NCI-H2196 (cell line): ENCODE measurements around the gene POLR3K.
"Not testable (repeated sequence)": the region's sequence is repeated elsewhere in the genome, so short reads cannot be mapped to it uniquely, and the experiment has no call there.

Experiments
- DNase-seq: peaks from one replicate; lab custom pipeline; 2025; ENCODE audit not compliant: unreplicated experiment; lab: John Stamatoyannopoulos, UW

POLR3K gene

GRCh38 chr16:47234-47633 is 6.2 kb downstream of the POLR3K start:
- DNase-seq = no peak

GRCh38 chr16:46510-46909 is 6.9 kb downstream of the POLR3K start:
- not testable (repeated sequence) for DNase-seq

GRCh38 chr16:45454-45853 is 8.0 kb downstream of the POLR3K start:
- no peak for DNase-seq

- DNase-seq = no peak
Measured at GRCh38 chr16:44655-45054, 8.8 kb downstream of the POLR3K start.

GRCh38 chr16:43294-43693 is 10.1 kb downstream of the POLR3K start:
- DNase-seq = no peak

- no peak for DNase-seq
Measured at GRCh38 chr16:42691-43090, 10.7 kb downstream of the POLR3K start.

GRCh38 chr16:42069-42457 is 11.3 kb downstream of the POLR3K start:
- DNase-seq = no peak

DNA sequence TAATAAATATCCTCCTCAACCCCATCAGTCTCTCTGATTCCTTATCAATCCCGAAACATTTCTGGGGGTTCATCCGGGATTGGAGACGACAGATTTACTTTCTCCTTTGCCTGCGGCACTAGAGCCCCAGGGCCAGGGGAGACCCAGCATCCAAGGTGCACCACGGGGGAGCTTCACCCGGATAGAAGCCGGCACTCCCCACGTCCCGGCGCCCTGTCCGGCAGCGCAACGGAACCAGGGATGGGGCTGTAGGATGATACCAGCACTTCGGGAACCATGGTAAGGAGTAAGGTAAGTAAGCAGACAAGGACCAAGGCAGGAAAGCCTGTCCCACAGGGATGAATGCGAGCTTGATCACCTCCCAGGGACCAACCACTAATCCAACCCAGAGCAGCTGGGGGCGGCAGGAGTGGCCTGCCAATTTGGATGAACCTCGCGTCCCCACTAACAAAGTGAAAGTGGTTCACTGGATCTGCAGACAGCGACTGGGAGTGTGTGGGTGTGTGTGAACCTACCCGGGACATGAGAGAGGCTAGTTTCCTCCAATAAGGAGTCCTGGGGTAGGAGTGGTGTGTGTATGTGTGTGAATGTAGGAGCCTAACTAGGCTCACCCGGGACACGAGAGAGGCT is 11.9 kb downstream of the POLR3K start:
- no peak for DNase-seq

- peak; percentile 79 for DNase-seq
Measured at GRCh38 chr16:38941-39892, 14.2 kb downstream of the POLR3K start.

- not testable (repeated sequence) for DNase-seq
Measured at GRCh38 chr16:38206-38605, 15.2 kb downstream of the POLR3K start.

GRCh38 chr16:37511-37910 is 15.9 kb downstream of the POLR3K start:
- no peak for DNase-seq

DNA sequence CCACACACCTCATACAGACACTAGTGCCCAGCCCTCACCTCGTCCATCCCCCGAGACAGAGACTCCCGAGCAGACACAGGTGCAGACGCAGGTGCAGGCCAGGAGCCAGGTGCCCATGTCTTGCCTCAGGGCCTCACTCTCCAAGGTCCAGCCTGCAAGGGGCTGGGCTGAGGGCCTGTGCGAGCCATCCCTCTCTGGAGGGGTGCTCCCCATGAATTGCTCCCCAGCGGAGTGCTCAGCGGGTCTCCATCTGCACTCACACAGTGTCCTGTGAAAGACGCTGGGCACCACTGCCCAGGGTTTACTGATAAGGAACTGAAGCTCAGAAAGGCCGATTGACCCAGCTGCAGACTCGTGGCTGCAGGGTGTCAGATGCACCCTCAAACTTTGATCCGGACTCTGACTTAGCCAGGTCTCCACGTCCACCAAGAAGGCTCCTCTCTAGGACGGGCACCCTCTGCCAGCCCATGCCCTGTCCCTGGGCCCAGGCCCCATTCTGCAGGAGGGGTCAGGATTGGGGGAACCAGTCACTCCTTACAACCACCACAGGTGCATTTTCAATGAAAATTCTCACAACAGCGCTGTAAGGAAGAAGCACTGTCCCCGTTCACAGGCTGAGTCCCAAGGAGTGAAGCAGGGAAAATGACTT is 16.9 kb downstream of the POLR3K start:
- no peak for DNase-seq

- no peak for DNase-seq
Measured at GRCh38 chr16:35678-36305, 17.6 kb downstream of the POLR3K start.

- no peak for DNase-seq
Measured at GRCh38 chr16:35011-35677, 18.3 kb downstream of the POLR3K start.

DNA sequence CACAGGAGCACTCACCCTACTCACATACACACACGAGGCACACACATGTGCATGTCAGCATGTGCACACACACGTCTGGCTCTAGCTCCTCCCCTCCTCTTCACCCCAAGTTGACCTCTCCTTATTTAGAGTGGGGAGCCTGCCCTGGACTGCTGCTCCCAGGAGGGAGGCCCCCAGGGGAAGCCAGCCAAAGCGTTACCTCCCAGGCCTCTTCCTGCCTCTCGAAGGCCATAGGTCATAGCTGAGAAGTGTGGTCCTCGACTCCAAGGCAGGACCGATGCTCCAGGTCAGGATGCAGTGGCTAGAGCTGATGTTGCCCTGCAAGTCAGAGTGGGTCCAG is 18.8 kb downstream of the POLR3K start:
- DNase-seq = no peak

DNA sequence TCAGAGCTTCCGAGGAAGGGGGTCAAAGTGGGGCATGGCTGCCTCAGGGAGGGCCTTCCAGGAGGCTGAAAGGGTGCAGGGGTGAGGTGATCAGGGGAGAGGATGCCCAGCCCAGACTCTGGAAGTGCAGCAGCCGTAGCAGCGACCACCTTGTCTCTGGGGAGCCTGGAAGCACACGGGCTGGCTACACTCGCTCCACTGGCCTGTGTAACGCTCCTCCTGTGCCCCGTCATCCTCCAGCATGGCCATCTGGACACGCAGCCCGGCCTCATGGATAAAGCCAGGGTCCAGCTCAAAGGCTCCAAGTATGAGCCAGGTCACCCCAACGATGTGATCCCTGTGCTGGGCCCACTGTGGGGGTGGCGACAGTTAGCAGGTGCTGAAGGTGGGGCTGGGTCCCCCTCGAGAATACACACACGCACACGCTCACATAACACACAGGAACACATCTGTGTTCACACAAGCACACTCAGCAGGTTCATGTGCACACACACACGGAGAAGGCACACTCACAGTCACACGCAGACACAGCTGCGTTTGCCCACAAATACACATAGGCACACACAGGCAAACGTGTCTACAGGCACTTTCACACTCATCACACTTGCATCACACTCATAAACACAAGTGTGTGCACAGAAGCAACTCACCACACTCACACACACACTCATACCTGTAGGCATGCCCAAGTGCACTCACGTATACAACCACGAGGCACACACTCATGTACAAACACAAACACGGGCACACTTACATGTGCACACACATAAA is 19.3 kb downstream of the POLR3K start:
- DNase-seq = no peak

DNA sequence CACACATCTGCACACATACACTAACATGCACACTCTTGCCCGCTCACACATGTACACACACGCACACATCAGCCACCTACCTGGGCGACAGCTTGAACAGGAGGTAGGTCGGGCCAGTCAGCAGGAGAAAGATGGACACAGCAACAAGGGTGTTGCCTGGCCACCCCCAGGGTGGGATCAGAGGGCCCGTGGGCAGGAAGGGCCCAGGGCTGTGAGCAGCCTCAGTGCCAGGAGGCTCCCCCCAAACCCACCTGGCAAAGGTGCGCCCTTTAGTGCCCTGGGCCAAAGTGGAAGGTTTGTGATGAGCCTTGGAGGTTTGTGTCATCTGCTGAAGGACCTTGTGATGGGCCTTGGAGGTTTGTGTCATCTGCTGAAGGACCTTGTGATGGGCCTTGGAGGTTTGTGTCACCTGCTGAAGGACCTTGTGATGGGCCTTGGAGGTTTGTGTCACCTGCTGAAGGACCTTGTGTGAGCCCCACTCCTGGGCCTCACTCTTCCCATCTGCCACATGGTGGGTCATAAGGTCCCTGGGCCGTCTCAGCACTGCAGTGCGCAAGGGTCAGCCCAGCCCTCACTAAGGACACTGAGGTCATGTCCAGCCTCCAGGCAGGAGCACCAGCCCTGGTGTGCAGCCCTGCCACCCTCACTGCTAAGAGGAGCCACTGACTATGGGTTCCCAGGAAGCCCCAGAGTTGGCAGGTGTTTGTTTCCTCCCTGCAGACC is 20.1 kb downstream of the POLR3K start:
- not testable (repeated sequence) for DNase-seq

- DNase-seq = not testable (repeated sequence)
Measured at GRCh38 chr16:30627-31026, 22.8 kb downstream of the POLR3K start.

GRCh38 chr16:25926-26348 is 27.5 kb downstream of the POLR3K start:
- DNase-seq = not testable (repeated sequence)
